HG03342 (cell line): ENCODE data around the gene P2RX3.
"Not testable (repeated sequence)": the region's sequence is repeated elsewhere in the genome, so short reads cannot be mapped to it uniquely, and the experiment has no call there.

Experiments used
- ATAC-seq: cut with Tn5 transposase; IDR thresholded peaks from one replicate; pipeline ENCODE4 v1.9.1; 2021; ENCODE audit warnings: mild to moderate bottlenecking, moderate library complexity; ENCODE audit not compliant: unreplicated experiment

The P2RX3 gene

GRCh38 chr11:57324154-57324885, 13.8 kb upstream of the P2RX3 start:
- no peak for ATAC-seq

DNA sequence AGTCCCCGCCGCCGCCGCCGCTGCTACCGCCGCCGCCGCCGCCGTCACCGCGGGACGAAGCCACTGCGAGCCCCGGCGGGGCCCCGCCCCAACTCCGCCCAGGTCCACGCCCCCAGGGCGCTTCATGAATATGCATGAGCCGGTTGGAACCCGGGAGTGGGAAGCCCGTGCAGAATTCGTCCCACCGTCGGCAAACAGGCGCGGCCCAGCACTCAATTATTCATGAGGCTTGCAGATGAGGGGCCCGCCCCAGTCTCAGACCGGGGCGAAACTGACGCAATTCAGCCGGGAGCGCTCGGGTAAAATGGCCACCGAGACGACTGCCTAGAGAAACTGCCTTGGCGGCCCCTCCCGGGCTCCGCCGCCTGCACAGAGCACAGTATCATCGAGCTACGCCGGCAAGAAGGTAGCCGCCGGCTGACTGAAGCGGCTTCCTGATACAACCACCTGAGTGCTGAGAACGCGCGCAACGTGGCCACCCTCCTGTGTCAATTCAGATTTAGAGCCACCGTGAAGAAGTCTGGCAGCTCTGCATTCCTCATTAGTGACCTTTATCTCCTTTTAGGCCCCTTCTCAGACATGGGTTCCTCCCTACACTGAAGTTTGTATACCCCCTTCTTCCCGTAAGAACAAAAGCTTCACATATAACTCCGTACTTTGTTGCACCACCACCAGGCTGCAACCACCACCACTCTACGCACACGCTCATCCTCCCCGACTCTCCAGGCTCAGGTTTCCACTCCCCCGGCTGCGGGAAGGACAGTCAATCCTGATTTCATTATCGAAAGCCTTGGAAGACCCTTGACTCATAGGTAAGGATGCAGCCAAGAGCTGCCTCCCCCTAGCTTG, 13.0 kb upstream of the P2RX3 start, which contains the start of gene TNKS1BP1:
TSS of gene TNKS1BP1 (minus strand) at position 67 of the 849 bp plus-strand sequence. CDS start 3,067 bp downstream, outside the sequence.
- ATAC-seq = peak; percentile 84

DNA sequence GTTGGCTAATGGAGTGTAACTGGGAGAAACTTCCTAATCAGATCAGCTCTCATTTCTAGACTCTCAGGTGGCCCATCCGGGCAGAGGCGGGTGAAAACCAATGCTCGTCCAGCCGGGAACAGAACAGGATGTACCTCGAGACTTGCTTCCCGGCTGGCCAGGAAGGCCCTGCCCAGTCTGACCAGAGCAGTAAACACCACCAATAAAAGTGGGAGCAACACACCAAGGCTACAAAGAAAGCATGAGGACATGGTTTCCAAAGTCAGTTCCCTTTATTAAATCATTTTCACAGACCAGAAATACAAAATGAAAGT, 12.5 kb upstream of the P2RX3 start:
- no peak for ATAC-seq

- no peak for ATAC-seq
Measured at GRCh38 chr11:57327721-57328120, 10.4 kb upstream of the P2RX3 start.

DNA sequence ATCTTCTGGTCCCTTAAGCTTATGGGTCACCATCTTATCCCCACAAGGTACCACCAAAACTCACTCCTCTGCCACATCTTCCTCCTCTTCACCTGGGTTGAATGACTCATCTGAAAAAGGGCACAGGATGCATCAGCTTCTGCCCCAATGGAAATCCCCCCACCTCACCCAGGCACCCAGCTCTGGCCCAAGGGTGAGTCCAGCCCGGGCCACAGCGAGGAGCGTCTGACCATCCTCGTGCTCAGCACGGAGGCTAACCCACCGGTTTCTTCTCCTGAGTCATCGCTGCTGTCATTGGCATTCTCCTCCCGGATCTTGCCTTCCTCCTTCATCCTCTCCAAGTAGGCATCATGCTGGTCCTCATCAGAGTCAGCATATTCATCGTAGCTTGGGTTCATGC, 8.1 kb upstream of the P2RX3 start:
- no peak for ATAC-seq

DNA sequence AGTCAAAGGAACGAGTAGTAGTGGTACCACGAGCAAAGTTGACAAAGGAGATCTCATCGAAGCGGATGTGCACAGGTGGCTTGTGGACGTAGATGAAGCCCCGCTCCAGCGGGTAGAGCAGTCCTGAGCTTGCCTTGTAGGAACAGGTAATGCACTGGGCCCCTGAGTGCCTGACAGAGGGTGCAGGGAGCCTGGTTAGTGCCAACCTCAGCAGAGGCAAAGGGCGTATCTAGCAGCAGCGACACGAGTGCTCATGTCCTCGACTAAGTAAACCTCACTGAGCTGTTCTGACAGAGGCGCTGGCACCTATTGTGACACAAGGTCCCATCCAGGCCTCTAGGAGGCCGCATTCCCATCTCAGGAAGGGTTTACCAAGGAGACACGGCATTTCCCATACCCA, 6.4 kb upstream of the P2RX3 start:
- no peak for ATAC-seq

DNA sequence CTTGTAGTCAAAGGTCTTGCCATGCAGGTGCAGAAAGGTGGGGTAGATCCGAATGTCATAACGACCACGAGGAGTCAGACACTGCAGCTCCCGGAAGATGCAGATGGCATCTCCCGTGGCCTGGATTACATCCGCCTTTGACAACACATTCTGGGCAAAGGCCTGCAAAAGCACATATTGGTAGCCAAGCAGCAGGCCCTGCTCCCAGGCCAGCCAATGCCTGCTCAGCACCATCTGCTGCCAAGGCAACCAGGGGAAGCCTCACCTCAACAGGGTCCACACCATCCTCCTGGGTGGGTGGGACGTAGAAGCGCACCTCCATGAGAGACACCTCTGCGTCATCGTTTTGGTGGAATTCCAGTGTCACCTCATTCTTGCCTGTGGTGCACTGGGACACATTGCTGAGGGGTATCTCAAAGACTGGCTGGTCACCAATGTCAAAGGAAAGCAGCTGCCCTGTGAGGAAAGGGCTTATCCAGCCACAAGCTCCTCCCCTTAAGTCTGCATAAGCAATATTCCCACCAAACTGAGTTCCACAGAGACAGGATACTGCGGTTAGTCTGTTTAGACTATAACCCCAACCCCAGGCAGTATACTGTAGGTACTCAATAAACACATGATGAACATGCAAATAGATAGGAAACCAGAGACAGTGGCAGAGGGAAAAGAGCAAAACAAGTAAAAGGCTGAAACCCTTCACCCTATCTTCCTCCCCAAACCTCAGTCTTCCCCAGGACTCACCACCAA, 5.3 kb upstream of the P2RX3 start:
- ATAC-seq = no peak

GRCh38 chr11:57335023-57335342, 3.2 kb upstream of the P2RX3 start:
- ATAC-seq = no peak

GRCh38 chr11:57335343-57336110, 2.6 kb upstream of the P2RX3 start, which contains the start of gene SSRP1:
Gene SSRP1 (minus strand): TSS chr11:57335892. CDS start chr11:57335121, 771 bp downstream.
- peak; percentile 100 for ATAC-seq

DNA sequence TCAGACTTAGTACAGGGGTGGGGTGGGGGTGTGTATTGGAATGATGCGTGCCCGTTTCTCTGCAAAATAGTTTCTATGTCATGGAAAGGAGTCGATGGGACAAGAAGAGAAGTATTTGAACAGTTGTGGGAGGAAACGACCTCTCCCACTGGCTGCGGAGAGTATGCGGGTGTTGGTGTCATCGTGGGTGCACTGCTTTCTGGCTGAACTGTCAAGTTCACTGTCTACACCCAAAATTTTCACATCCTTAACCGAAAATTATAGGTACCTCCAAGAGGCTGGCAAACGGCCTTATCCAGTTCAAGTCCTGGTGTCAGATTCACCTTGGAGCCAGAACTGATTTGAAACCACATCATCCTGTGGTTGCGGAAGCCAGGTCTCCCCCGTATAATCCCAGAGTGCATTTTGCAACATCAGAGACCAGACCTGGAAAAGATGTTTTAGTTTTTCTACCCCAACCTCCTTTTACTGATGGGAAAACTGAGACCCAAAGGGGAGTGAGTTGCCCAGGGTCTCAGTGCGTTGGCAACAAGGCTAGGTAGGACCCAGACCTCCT, 2.0 kb upstream of the P2RX3 start:
- ATAC-seq = peak; percentile 5

DNA sequence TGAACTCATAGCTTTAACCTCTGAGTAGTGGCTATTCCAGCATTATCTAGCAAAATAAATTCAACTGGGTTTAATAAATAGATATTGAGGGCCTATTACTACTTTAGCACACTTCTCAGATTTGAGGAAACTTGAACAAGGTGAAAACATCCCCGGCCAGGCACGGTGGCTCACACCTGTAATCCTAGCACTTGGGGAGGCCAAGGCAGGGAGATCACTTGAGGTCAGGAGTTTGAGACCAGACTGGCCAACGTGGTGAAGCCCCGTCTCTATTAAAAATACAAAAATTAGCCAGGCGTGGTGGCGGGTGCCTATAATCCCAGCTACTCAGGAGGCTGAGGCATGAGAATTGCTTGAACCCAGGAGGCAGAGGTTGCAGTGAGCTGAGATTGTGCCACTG, 1.3 kb upstream of the P2RX3 start:
- not testable (repeated sequence) for ATAC-seq

DNA sequence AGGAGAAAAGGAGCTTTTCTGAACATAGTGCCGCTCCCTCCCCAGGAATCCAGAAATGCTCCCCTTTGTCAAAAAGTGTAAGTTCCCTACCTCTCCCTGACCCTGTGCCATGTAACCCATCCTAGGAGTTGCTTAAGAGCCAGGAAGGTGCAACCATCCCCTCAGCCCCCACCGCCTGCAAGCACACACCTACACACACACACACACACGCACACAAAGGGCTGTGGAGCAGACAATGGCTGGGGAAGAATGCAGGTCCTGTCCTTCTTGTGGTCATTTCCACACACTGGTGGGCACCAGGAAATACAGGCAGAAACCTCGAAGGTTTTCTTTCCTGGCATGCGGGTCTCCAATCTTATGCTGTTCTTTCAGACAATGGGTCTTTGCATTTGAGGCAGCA, 1.2 kb downstream of the P2RX3 start:
- ATAC-seq = no peak

- ATAC-seq = no peak
Measured at GRCh38 chr11:57340039-57340615, 2.0 kb downstream of the P2RX3 start.

GRCh38 chr11:57341250-57341808, 3.2 kb downstream of the P2RX3 start:
- no peak for ATAC-seq

GRCh38 chr11:57342702-57343101, 4.5 kb downstream of the P2RX3 start:
- no peak for ATAC-seq

DNA sequence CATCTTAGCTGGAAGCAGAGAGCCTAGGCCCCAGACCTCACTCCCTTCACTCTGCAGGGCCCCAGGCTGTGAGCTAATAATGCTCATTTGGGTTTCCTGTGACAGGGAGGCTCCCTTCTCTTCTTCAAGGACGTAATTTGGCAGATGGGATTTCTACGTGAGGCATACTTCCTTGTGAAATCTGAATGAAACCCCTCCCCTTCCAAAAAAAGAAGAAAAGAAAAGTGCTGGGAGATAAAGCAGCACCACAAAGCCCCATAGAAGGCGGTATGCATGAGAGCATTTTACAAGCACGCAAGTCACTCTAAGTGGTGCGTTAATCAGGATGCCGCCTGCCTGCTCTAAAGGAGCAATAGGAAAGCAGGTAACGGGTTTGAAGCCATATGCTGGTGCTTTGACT, 5.7 kb downstream of the P2RX3 start:
- ATAC-seq = no peak

- ATAC-seq = no peak
Measured at GRCh38 chr11:57344826-57345225, 6.7 kb downstream of the P2RX3 start.

DNA sequence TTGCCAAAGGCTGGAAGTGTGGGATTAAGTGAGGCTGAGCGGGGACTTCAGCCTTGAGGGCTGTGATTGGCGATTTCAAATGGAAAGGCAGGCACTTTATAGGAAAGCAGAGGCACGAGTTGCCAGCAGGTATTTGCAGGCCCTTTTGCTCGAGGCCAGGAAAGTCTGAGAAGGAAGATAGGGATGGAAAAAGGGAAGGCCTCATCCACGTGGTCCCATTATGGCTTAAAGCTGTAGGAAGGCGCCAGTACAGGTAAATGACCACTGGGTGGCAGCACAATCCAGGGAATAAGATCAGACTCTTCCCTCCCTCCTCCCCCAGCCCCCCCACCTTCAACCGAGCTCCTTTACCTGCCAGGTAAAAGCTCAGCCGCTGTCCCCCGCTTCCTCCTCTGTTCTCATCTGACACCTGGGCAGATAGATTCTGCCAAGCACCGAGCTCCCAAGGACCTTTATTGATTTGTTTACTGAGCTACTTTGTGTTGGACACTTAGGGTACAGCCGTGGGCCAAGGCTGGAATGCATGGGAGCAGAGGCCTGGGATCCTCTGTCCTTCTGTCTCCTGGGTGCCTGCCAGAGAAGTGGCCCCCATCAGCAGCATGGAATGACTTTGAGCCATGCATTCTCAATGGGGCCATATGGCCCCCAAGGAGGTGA, 7.5 kb downstream of the P2RX3 start:
- ATAC-seq = peak; percentile 71

DNA sequence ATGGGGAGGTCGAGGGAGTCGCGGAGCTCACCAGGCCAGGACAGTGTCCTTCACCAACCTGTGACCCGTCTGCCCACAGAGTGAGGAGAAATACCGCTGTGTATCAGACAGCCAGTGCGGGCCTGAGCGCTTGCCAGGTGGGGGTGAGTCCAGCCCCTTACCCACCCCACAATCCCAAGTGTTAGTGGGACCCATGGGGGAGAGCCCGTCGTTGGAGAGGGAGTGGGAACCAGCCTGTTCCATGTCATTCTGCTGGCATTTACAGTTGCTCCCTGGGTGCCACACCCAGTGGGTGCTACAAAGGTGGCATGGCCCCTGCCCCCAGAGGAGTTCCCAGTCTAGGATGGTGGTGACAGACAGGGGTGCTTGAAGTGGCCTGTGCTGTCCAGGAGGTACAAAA, 9.2 kb downstream of the P2RX3 start:
- no peak for ATAC-seq
